IMR-90 (cell line): ENCODE measurements around the gene DCDC2B. TPM values are rescaled to one million over a fixed set of nuclear protein-coding genes. Genes with fewer than 3 reads are reported as not detected.

Experiments
- ATAC-seq: fragments of 200-7000 bp; cut with Tn5 transposase; 2 replicates; pipeline ENCODE4 v1.9.1; 2020; ENCODE audit warnings: low read depth, mild to moderate bottlenecking, moderate library complexity
- BruUV-seq: library from RNA; stranded (reverse); fragments of 400-500 nt; replicated peaks from 2 replicates; lab custom pipeline; 2021; lab: Mats Ljungman, UMichigan
- CTCF ChIA-PET: fragments of 300-600 bp; formaldehyde crosslinking; extraction: SDS; loops from one replicate; lab custom pipeline; 2021; ENCODE audit warnings: antibody characterized with exemption; lab: Yijun Ruan, JAX
- POLR2A ChIA-PET: fragments of 300-600 bp; sonication (Branson Sonifier 250); formaldehyde crosslinking; loops from one replicate; lab custom pipeline; 2022; ENCODE audit warnings: antibody characterized with exemption; ENCODE audit not compliant: unreplicated experiment; lab: Charles Lee
- DNase-seq: peaks from one replicate; pipeline ENCODE4 v3.0.0; 2013
- H2AFZ ChIP-seq: replicated peaks from 2 replicates; pipeline ENCODE3; 2013; ENCODE audit warnings: low read length, mild to moderate bottlenecking; ENCODE audit not compliant: poor library complexity
- H2AK5ac ChIP-seq: 2 replicates; pipeline ENCODE4 v1.6.1; 2013; ENCODE audit warnings: low read depth, low read length, inconsistent platforms
- H2AK9ac ChIP-seq: replicated peaks from 2 replicates; pipeline ENCODE3; 2013; ENCODE audit warnings: mild to moderate bottlenecking, low read depth, low read length, moderate library complexity; ENCODE audit not compliant: poor library complexity
- H2BK120ac ChIP-seq: 2 replicates; pipeline ENCODE4 v1.6.1; 2013; ENCODE audit warnings: low read depth, low read length, inconsistent platforms
- H2BK15ac ChIP-seq: 3 replicates; pipeline ENCODE4 v1.6.1; 2013; ENCODE audit warnings: low read depth, low read length, inconsistent platforms
- H2BK20ac ChIP-seq: 2 replicates; pipeline ENCODE4 v1.6.1; 2013; ENCODE audit warnings: low read depth, mild to moderate bottlenecking, inconsistent platforms, low read length, moderate library complexity
- H2BK5ac ChIP-seq: 2 replicates; pipeline ENCODE4 v1.6.1; 2013; ENCODE audit warnings: mild to moderate bottlenecking, low read depth, low read length, inconsistent platforms; ENCODE audit not compliant: poor library complexity, severe bottlenecking
- H3K14ac ChIP-seq: replicated peaks from 2 replicates; pipeline ENCODE4 v1.6.1; 2013; ENCODE audit warnings: low read depth, low read length, inconsistent platforms
- H3K18ac ChIP-seq: 2 replicates; pipeline ENCODE4 v1.6.1; 2013; ENCODE audit warnings: low read depth, low read length, control low read depth
- H3K23ac ChIP-seq: 2 replicates; pipeline ENCODE4 v1.6.1; 2013; ENCODE audit warnings: low read depth, low read length, inconsistent platforms
- H3K27ac ChIP-seq: 2 replicates; pipeline ENCODE4 v1.5.1; 2013; ENCODE audit warnings: mild to moderate bottlenecking, control low read depth, low read length; ENCODE audit not compliant: insufficient read depth
- H3K27me3 ChIP-seq: 2 replicates; pipeline ENCODE4 v1.6.1; 2013; ENCODE audit warnings: low read length; ENCODE audit not compliant: control insufficient read depth, insufficient read depth
- H3K36me3 ChIP-seq: 2 replicates; pipeline ENCODE4 v1.6.1; 2013; ENCODE audit warnings: low read length, mixed read lengths; ENCODE audit not compliant: control insufficient read depth, insufficient read depth
- H3K4ac ChIP-seq: 2 replicates; pipeline ENCODE4 v1.6.1; 2013; ENCODE audit warnings: low read depth, low read length, inconsistent platforms
- H3K4me1 ChIP-seq: 2 replicates; pipeline ENCODE4 v1.6.1; 2013; ENCODE audit warnings: low read length, mixed read lengths; ENCODE audit not compliant: control insufficient read depth, insufficient read depth
- H3K4me2 ChIP-seq: 2 replicates; pipeline ENCODE4 v1.6.1; 2013; ENCODE audit warnings: low read depth, mild to moderate bottlenecking, control low read depth, low read length, moderate library complexity
- H3K4me3 ChIP-seq: 2 replicates; pipeline ENCODE4 v1.5.1; 2013; ENCODE audit warnings: low read depth, mild to moderate bottlenecking, control low read depth, low read length, moderate library complexity; ENCODE audit not compliant: insufficient read depth
- H3K56ac ChIP-seq: 2 replicates; pipeline ENCODE4 v1.6.1; 2013; ENCODE audit warnings: low read length, inconsistent platforms; ENCODE audit not compliant: insufficient read depth; ENCODE audit errors: extremely low read depth
- H3K79me1 ChIP-seq, 2 experiments: 2 replicates each; pipeline ENCODE4 v1.6.1; 2013; ENCODE audit warnings: low read length in 2 of 2, inconsistent platforms in 1 of 2, low read depth in 1 of 2
- H3K9ac ChIP-seq: 2 replicates; pipeline ENCODE4 v1.6.1; 2013; ENCODE audit warnings: low read depth, low read length, control low read depth
- H3K9me1 ChIP-seq: 2 replicates; pipeline ENCODE4 v1.6.1; 2013; ENCODE audit warnings: low read length, inconsistent platforms; ENCODE audit not compliant: insufficient read depth
- H3K9me3 ChIP-seq: 2 replicates; pipeline ENCODE4 v1.6.1; 2013; ENCODE audit warnings: low read length; ENCODE audit not compliant: control insufficient read depth, insufficient read depth
- H4K20me1 ChIP-seq: 2 replicates; pipeline ENCODE4 v1.6.1; 2013; ENCODE audit warnings: low read length, inconsistent platforms; ENCODE audit not compliant: insufficient read depth
- H4K5ac ChIP-seq: 2 replicates; pipeline ENCODE4 v1.6.1; 2013; ENCODE audit warnings: mild to moderate bottlenecking, low read depth, low read length, control low read depth
- H4K8ac ChIP-seq, 2 experiments: 2 replicates each; pipeline ENCODE4 v1.6.1; 2013; ENCODE audit warnings: low read depth in 2 of 2, low read length in 2 of 2, control low read depth in 1 of 2, inconsistent platforms in 1 of 2
- H4K91ac ChIP-seq: 2 replicates; pipeline ENCODE4 v1.6.1; 2013; ENCODE audit warnings: low read depth, low read length, inconsistent platforms; ENCODE audit not compliant: insufficient read depth
- CEBPB ChIP-seq: IDR thresholded peaks from 2 replicates; pipeline ENCODE4 v1.6.1; 2012; ENCODE audit warnings: low read depth, low read length, improper control_type of control experiment
- FOS ChIP-seq: fragments of 150-350 bp; IDR thresholded peaks from 2 replicates; pipeline ENCODE4 v1.6.1; 2016; ENCODE audit warnings: low read depth, low read length
- MAFK ChIP-seq: IDR thresholded peaks from 2 replicates; pipeline ENCODE4 v1.6.1; 2012; ENCODE audit warnings: low read depth, low read length, improper control_type of control experiment
- MAZ ChIP-seq: IDR thresholded peaks from 2 replicates; pipeline ENCODE4 v1.6.1; 2012; ENCODE audit warnings: low read depth, mild to moderate bottlenecking, low read length, improper control_type of control experiment, moderate library complexity, borderline replicate concordance
- MXI1 ChIP-seq: IDR thresholded peaks from 2 replicates; pipeline ENCODE4 v1.6.1; 2012; ENCODE audit warnings: low read depth, mild to moderate bottlenecking, low read length, moderate library complexity, borderline replicate concordance
- POLR2A ChIP-seq: IDR thresholded peaks from 2 replicates; pipeline ENCODE4 v1.6.1; 2012; ENCODE audit warnings: mild to moderate bottlenecking, low read depth, low read length
- RAD21 ChIP-seq: IDR thresholded peaks from 2 replicates; pipeline ENCODE4 v1.6.1; 2012; ENCODE audit warnings: low read length, improper control_type of control experiment
- WGBS, 2 experiments: methylation state at CpG; one replicate each; pipeline versions ENCODE4 v1.1.5 to v1.1.7; 2013; ENCODE audit warnings: missing lambda C conversion rate in 2 of 2; ENCODE audit not compliant: insufficient read length in 1 of 2; ENCODE audit errors: extremely low coverage in 2 of 2; 5-methylcytosine and 5-hydroxymethylcytosine counted together
- dilution Hi-C: fragments of 300-500 bp; cut with HindIII; formaldehyde crosslinking; loops from one replicate; pipeline ENCODE4 v1.14.3; 2018; ENCODE audit warnings: low sequenced_read_pairs; ENCODE audit not compliant: unreplicated experiment
- in situ Hi-C: fragments of 300-500 bp; cut with MboI; formaldehyde crosslinking; loops from 3 replicates; pipeline ENCODE4 v1.14.3; 2019; ENCODE audit warnings: low sequenced_read_pairs, inconsistent platforms, mixed read lengths
- intact Hi-C: fragments of 100-400 bp; cut with micrococcal nuclease; formaldehyde crosslinking; loops from 2 replicates; pipeline ENCODE4 v1.10.0; 2022
- polyA plus RNA-seq, 3 experiments: library from polyadenylated mRNA; depleted of rRNA; stranded (reverse); fragments of >200 nt; gene quantifications; 2 replicates each; pipeline ENCODE4 v1.2.3, GENCODE V29; 2012; ENCODE audit warnings: low replicate concordance in 1 of 3
- total RNA-seq: library from RNA; depleted of rRNA; stranded (reverse); fragments of >200 nt; gene quantifications from 2 replicates; pipeline ENCODE4 v1.2.3, GENCODE V29; 2012
- TF ChIP-seq, protein P1 (sequence below): conservative IDR thresholded peaks from 2 replicates; pipeline ENCODE4 v1.5.1; 2012; ENCODE audit warnings: mild to moderate bottlenecking, low read depth, low read length, improper control_type of control experiment
- TF ChIP-seq, protein P2 (sequence below): fragments of 150-350 bp; IDR thresholded peaks from 2 replicates; pipeline ENCODE4 v1.6.1; 2017; ENCODE audit warnings: mild to moderate bottlenecking, antibody characterized with exemption, low read length, low read depth

Gene DCDC2B
- total and polyA plus RNA-seq, 2 of the 4 experiments (the other 2 are of a cell fraction): not detected

DNA sequence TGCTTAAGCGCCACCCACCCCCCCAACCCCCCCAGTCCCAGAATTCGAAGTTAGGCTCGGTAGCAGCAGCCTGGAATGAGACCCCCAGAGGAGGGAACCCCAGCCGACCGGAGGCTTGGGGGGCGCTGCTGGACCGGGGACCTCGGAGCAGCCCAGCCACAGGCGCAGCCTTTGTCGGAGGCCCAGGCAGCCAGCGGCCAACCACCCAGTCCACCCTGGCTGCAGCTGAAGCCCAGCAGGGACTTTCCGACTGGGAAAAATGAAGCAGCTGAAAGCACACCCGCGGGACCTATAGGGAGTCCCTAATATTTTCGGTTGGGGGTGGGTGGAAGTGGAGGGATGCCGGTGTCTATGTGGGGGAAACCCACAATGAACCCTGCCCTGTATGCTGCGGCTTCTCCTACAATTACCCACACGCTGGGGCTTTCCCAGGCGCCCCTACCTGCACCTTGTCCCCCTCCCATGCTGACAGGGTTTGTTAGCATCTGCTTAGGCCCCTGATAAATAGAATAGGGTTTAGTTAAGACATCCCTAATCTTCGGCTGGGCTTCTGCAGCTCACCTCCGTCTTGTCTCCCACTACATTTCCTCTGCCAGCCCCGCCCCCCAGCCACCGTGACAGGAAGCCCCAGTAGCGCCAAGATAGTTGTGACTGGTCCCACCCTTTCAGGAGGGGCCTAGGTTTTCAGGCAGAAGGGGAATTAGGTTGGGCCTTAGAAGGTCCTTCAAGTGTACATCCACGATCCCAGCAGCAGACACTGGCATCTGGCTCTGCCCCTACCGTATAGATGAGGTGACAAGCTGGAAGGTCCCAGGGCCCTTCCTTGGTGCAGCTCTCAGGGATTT, 7.7 kb upstream of the DCDC2B start:
- ChIA-PET POLR2A (no interaction called here), CTCF (interaction anchor here (0.6 to 1.1 kb wide), 3 partner anchors 9 to 92 kb away, joined by 3 to 4 read pairs (median 3); no protein-coding TSS in a partner anchor)
- ATAC-seq (peak; percentile 49), DNase-seq (peak; percentile 67)
- no TSS peak for BruUV-seq
- H3K56ac ChIP-seq: 0 out of 2 replicates have a peak overlapping the region, but pooled peaks have one; percentile 91
- H3K18ac ChIP-seq: peak overlapping the region; percentile 40; the same call in 1 of the 2 replicates
- no peaks in the 10 kb centered on the region for H3K9me3 ChIP-seq
- peak overlapping the region; percentile 60 for H3K4me2 ChIP-seq
- peaks cover 22% of the 10 kb centered on the region for H3K36me3 ChIP-seq
- peak overlapping the region; percentile 84 for H4K91ac ChIP-seq
- no peaks in the 10 kb centered on the region for H3K27me3 ChIP-seq
- peak overlapping the region; percentile 74 for H2AK5ac ChIP-seq
- H2BK15ac ChIP-seq: peak overlapping the region; percentile 19; the same call in 1 of the 3 replicates
- peak overlapping the region; percentile 23; the same call in 1 of the 2 replicates for H2BK120ac ChIP-seq
- in situ Hi-C loops (no loop called here), dilution Hi-C loops (no loop called here), intact Hi-C loops (no loop called here)
- H3K9me1 ChIP-seq: peaks cover 14% of the 10 kb centered on the region; the same call in 1 of the 2 replicates
- peak overlapping the region; percentile 33 for H3K23ac ChIP-seq
- H2BK5ac ChIP-seq: peak overlapping the region; percentile 80
- TF ChIP-seq CEBPB: no peak
- TF ChIP-seq RAD21: 0 out of 2 replicates have a peak, but pooled peaks have one; percentile 5
- no peak for TF ChIP-seq FOS
- TF ChIP-seq MAZ: no peak
- TF ChIP-seq MAFK: no peak
- TF ChIP-seq, protein P1, sequence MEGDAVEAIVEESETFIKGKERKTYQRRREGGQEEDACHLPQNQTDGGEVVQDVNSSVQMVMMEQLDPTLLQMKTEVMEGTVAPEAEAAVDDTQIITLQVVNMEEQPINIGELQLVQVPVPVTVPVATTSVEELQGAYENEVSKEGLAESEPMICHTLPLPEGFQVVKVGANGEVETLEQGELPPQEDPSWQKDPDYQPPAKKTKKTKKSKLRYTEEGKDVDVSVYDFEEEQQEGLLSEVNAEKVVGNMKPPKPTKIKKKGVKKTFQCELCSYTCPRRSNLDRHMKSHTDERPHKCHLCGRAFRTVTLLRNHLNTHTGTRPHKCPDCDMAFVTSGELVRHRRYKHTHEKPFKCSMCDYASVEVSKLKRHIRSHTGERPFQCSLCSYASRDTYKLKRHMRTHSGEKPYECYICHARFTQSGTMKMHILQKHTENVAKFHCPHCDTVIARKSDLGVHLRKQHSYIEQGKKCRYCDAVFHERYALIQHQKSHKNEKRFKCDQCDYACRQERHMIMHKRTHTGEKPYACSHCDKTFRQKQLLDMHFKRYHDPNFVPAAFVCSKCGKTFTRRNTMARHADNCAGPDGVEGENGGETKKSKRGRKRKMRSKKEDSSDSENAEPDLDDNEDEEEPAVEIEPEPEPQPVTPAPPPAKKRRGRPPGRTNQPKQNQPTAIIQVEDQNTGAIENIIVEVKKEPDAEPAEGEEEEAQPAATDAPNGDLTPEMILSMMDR: 0 out of 2 replicates have a peak, but pooled peaks have one; percentile 18
- TF ChIP-seq, protein P2, sequence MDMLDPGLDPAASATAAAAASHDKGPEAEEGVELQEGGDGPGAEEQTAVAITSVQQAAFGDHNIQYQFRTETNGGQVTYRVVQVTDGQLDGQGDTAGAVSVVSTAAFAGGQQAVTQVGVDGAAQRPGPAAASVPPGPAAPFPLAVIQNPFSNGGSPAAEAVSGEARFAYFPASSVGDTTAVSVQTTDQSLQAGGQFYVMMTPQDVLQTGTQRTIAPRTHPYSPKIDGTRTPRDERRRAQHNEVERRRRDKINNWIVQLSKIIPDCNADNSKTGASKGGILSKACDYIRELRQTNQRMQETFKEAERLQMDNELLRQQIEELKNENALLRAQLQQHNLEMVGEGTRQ: 0 out of 2 replicates have a peak, but pooled peaks have one; percentile 9
- TF ChIP-seq POLR2A: peak; percentile 27; the same call in 1 of the 2 replicates
- TF ChIP-seq MXI1: no peak
- H4K5ac ChIP-seq: peak overlapping the region; percentile 65
- H3K4ac ChIP-seq: peak overlapping the region; percentile 70
- H2AK9ac ChIP-seq: peak overlapping the region; percentile 90
- peak overlapping the region; percentile 94 for H2AFZ ChIP-seq
- H3K4me1 ChIP-seq: peaks cover 30% of the 10 kb centered on the region
- no peak overlapping the region for H2BK20ac ChIP-seq
- H3K14ac ChIP-seq: peak overlapping the region; percentile 75
- H3K27ac ChIP-seq: peak overlapping the region; percentile 78
- no peaks in the 10 kb centered on the region for H4K20me1 ChIP-seq
- 2% methylated on average over 7 of the region's 26 CpGs; no CpG with 5 or more reads in 1 of the 2 experiments for WGBS, 2 experiments
- H3K9ac ChIP-seq: peak overlapping the region; percentile 72
- peak overlapping the region; percentile 63 for H3K4me3 ChIP-seq
- H4K8ac ChIP-seq: peak overlapping the region; percentile 60 to 88
- H3K79me1 ChIP-seq: peaks cover 5 to 51% of the 10 kb centered on the region in 2 experiments
